HG03571 (cell line): ENCODE data around the gene API5.
A peak's percentile ranks its signal among the peaks of the same experiment; 100 is the strongest.

Source experiments
- ATAC-seq: cut with Tn5 transposase; IDR thresholded peaks from one replicate; pipeline ENCODE4 v1.9.1; 2021; ENCODE audit not compliant: unreplicated experiment

API5 gene

DNA sequence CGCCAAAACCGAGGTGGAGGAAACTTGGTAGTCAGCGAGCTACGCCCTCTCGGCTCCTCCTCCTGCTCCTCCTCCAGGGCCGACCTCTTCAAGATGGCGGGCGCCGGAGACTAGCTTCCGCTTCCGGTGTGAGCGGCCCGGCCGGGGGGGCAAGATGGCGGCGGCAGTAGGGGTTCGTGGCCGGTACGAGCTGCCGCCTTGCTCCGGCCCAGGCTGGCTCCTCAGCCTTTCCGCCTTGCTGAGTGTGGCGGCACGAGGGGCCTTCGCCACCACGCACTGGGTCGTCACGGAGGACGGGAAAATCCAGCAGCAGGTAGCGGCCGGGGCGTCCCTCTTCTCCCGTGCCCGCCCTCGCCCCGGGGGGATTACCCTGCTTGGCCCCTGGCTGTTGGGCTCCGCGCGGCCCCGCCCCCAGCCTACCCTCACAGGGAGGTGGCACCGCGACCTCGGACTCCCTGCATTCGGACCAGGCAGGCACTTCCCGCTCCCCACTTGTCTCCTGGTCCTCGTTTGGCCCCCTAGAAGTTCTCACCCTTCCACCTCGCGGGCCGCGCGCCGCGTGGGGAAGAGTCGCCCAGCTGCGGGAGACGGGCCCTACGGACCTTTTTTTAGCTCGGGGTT is 47.1 kb downstream of the API5 start, which contains the start of gene TTC17:
TSS of gene TTC17 (plus strand) at position 120 of the 621 bp plus-strand sequence. CDS start at position 155, 35 bp downstream.
- ATAC-seq, result peak; percentile 93

DNA sequence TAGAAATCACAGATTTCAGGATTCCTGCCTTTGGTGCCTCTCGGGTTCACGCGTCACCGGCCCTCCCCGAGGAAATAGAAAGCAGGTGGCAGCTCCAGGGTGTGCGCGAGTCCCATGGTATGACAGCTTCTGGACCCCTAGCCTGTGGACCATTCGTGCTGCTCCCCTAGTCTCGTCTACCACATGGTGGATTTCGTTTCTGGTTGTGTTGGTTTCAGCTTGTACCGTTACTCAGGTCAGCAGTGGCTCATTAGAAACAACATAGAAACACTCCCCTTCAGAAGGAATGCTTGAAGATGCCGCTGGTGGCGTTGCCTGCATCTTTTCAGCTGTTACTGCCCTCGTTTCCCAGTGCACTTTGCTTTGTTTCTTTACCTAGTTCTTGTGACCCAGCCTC is 47.6 kb downstream of the API5 start:
- peak; percentile 44 for ATAC-seq

DNA sequence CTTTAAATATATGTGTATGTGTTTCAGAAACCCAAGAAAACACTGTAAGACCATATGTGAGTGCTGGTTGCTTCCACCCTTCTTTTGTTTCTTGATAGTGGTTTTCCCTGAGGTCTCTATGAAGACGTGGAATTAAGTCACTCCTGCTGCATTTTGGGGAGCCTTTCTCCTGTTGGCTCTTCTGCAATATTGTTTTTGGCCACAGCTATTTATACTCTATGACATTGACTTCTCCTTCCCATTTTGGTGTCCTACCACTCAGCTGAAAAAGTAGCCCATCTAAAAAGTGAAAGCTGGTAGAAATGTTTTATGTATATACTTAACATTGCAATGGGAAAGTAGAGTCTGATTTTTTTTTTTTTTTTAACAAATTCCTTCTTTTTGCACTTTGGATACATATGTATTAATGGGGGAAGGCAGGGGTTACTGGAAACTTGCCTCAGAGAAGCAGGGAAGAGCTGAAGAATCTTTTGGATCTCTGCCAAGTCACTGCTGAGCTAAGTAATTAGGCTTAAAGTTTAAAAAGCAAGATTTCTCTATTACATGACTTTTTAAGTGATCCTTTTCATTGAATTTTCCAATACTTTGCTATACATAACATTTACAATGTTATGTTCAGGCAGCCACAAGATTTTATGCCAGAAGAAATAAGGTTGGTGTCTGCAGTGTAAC is 48.7 kb downstream of the API5 start:
- no peak for ATAC-seq

- no peak for ATAC-seq
These were observed 54.9 kb downstream of the API5 start for GRCh38 chr11:43366677-43367076.

DNA sequence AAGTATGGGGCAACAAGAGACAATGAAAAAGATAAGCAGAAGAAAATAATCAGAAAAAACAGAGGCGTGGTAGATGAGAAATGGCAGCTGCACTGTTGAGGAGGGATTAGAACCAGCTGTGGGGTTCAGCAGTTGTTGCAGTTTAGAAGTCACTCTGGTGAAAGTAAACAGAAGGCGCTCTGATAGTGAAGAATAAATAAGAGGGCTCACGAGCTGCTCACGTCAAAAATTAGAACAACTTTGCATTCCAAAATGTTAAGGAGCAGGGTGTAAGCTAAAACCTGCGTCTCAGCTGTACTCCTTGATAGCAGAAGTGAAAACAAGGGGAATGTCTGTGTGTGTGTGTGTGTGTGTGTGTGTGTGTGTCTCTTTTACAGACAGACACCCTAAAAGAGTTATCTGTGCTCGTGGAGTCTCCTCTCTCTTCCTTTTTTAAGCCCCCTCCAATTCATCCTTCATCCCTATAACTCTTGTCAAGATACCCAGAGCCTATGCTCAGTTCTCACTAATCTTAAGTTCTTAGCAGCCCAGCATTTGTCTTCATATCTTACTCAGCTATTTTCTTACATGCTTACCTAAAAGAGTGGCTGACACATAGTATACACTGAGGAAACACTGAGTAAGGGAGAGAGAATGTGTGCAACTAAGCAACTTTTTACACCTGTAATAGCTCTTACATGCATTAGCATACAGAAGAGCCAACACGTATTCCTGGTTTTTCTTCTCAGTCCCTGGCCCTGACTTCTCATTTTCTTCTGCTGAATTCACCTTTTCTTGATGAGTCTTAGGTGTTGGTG is 55.8 kb downstream of the API5 start:
- ATAC-seq, result no peak

- ATAC-seq, result no peak
These were observed 64.3 kb downstream of the API5 start for GRCh38 chr11:43376065-43376464.

- no peak for ATAC-seq
These were observed 64.8 kb downstream of the API5 start for GRCh38 chr11:43376594-43376993.

DNA sequence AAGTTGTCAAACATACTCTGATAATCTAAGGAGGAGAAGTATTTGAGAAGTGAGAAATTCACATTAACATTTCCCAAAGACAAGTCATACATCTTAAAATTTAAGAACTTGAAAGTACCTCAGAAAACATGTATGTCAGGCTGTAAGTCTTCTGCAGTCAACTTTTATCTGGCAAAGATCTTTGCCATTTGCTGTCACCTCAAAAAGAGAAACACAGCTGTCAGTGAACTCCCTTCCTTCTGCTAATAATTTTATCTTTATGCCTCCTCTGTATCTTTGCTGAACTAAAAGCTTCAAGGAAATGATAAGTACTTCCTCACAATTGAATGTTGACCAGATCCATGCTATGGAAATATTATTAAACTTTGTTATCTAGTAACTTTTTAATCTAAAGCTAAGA is 65.6 kb downstream of the API5 start:
- ATAC-seq, result no peak

GRCh38 chr11:43378897-43379296 is 67.1 kb downstream of the API5 start:
- no peak for ATAC-seq

DNA sequence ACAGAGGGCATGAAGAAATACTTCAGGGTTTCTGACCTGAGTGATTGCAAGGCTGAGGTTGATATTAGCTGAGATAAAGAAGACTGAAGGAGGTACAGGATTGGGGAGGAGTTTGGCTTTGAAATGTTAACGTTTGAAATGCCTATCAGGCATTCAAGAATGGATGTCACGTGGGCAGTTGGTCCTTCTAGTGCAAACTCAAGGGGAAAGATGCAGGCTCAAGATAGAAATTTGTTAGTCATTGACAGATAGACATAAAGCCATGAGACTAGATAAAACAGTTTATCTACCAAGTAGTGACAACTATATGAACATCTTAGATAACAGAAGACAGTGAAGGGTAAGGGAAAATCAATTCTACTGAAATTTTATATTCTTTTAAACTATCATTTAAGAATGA is 70.0 kb downstream of the API5 start:
- ATAC-seq, result no peak

DNA sequence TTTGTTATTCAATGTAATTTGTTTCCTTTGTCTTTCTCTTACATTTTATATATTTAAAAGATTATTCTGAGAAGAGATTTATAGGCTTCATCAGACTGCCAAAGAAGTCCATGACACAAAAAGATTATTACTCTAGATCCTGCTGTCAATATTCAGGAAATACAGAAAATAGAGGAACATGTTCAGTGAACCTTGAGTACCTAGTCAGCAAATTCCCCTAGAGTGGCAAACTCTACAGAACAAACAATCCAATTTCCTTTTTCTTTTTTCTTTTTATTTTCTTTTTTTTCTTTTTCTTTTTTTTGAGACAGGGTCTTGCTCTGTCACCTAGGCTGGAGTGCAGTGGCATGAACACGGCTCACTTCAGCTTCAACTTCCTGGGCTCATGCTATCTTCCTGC is 70.8 kb downstream of the API5 start:
- no peak for ATAC-seq

GRCh38 chr11:43384393-43384792 is 72.6 kb downstream of the API5 start:
- ATAC-seq, result no peak

DNA sequence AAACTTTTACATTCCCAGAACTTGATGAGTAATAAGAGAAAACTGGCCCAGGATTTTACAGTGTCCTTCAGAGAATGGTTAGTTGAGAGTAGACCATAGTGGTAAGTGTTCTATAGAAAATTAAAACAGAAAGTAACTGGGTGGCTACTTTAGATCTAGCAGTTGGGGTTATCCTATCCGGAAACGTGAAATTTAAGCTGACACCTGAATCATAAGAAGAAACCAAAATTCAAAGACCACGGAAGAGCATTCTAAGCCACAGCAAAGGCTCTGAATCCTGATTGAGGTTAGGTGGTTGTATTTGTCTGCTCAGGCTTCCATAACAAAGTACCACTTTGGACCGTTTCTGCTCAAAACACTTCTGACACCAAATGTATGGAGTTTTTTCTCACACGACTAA is 80.9 kb downstream of the API5 start:
- ATAC-seq, result no peak

DNA sequence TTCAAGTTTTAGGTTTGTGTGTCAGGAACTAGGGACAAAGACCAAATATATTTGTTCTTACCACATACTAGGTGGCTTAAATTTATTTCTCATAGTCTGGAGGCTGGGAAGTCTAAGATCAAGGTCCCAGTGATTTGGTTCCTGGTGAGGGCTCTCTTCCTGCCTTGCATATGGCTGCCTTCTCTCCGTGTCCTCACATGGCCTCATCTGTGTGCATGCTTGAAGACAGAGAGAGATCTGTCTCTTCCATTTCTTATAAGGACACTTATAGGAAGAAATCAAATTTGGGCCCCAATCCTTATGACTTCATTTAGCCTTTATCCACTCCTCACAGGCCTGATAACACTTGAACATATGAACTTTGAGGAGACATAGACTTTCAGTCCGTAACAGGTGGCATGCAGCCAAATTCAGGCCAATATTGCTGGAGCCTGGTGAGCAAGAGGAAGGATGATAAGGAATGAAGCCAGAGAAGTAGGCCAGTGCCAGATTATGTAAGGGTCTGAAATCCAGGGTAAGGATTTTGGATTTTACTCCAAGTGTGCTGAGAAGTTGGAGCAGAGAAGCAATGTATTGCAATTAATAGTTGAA is 82.1 kb downstream of the API5 start:
- no peak for ATAC-seq
